NCI-H2227 (cell line): ENCODE data around the gene NFX1.
"Not testable (repeated sequence)": the region's sequence is repeated elsewhere in the genome, so short reads cannot be mapped to it uniquely, and the experiment has no call there.

Experiments
- DNase-seq: peaks from one replicate; lab custom pipeline; 2025; ENCODE audit not compliant: unreplicated experiment; lab: John Stamatoyannopoulos, UW

The NFX1 gene

GRCh38 chr9:33351547-33351946, 61.2 kb downstream of the NFX1 start:
- DNase-seq, result no peak

DNA sequence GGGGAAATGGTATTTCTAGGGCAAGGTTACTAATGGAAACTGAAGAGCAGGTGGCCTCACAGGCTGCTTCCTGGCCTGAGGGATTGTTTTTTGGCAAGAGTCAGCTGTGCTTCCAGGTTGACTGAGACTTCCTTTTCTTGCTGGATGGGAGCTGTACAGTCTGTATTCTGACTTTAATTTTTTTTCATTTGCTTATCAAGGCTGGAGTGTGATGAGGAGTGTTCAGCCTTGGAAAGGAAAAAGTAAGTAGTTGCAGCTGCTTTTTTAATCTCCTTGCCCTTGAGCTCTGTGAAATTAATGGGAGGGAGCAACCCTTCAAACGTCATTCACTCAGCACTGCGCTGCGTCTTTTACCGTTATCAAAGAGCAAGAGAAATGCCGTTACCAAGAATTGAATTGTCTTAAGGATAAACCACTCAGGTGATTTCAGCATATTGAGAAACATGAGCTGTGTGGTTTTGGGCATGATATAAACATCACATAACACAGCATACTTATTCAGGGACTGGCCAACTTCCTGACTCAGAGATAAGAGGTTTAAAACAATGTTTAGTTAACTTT, 64.4 kb downstream of the NFX1 start:
- DNase-seq, result no peak

GRCh38 chr9:33355933-33356332, 65.6 kb downstream of the NFX1 start:
- no peak for DNase-seq

DNA sequence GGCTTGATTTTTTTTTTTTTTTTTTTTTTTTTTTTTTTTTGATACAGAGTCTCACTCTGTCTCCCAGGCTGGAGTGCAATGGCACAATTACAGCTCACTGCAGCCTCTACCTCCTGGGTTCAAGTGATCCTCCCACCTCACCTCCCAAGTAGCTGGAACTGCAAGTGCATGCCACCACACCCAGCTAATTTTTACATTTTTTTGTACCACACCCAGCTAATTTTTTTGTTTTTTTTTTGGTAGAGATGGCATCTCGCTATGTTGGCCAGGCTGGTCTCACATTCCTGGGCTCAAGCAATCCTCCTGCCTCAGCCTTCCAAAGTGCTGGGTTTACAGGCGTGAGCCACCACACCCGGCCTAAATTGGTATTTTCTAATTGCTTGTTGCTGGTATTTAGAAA, 68.3 kb downstream of the NFX1 start:
- not testable (repeated sequence) for DNase-seq

DNA sequence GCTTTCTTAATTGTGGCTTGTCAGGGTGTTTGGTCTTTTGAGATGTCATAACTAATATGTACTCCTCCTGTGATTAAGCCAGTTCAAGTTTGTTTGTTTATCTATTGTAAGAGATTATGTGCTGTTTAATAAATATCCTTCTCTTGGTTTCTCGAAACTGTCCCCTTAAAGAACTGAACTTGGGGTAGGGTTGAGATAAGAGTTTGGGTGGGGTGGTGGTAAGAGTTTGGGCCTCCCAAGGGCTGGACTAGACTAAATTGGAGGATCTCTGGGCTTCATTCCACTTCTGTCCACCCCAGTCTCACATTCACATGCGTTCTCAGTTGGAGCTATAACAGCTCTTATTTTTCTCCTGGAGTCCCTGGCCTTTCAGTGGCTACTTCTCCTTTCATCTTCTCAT, 73.8 kb downstream of the NFX1 start:
- DNase-seq, result no peak

- not testable (repeated sequence) for DNase-seq
Measured at GRCh38 chr9:33364814-33365213, 74.5 kb downstream of the NFX1 start.

- no peak for DNase-seq
Measured at GRCh38 chr9:33366979-33367480, 76.7 kb downstream of the NFX1 start.

DNA sequence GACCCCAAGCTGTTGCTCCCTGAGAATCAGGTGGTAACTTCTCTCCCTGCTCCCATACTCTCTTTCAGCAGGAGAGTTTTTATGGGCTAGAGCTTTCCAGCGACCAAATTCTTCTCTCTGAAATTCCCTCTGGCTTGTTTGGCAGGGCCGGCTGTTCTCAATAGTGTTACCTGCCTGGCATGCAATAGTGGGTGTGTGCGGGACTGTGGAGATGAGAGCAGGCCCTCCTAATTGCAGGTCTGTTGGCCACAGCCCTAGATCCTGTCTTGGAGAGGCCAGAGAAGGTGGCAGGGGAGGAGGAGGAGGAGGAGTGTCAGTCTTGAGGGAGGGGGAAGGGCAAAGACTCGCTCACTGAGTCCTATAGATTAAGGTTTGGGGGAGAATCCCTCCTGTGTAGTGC, 82.6 kb downstream of the NFX1 start:
- no peak for DNase-seq

DNA sequence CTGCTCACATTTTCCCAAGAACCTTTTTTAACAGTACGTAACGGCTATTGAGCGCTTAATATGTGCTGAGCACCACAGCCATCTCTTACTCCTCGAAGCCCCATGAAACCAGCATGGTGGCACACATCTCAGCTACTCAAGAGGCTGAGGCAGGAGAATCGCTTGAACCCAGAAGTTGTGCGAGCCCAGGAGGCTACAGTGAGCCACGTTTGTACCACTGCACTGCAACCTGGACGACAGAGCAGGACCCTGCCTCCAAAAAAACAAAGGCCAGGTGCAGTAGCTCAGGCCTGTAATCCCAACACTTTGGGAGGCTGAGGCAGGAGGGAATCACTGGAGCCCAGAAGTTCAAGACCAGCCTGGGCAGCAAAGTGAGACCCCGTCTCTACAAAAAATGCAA, 83.9 kb downstream of the NFX1 start:
- DNase-seq, result no peak

GRCh38 chr9:33374634-33375237, 84.4 kb downstream of the NFX1 start:
- DNase-seq, result peak; percentile 67

- peak; percentile 44 for DNase-seq
Measured at GRCh38 chr9:33375238-33375840, 85.0 kb downstream of the NFX1 start.

GRCh38 chr9:33375841-33376321, 85.6 kb downstream of the NFX1 start:
- no peak for DNase-seq

GRCh38 chr9:33377089-33377715, 86.9 kb downstream of the NFX1 start:
- no peak for DNase-seq

- no peak for DNase-seq
Measured at GRCh38 chr9:33378121-33378795, 87.9 kb downstream of the NFX1 start.

- no peak for DNase-seq
Measured at GRCh38 chr9:33379666-33380389, 89.5 kb downstream of the NFX1 start.

DNA sequence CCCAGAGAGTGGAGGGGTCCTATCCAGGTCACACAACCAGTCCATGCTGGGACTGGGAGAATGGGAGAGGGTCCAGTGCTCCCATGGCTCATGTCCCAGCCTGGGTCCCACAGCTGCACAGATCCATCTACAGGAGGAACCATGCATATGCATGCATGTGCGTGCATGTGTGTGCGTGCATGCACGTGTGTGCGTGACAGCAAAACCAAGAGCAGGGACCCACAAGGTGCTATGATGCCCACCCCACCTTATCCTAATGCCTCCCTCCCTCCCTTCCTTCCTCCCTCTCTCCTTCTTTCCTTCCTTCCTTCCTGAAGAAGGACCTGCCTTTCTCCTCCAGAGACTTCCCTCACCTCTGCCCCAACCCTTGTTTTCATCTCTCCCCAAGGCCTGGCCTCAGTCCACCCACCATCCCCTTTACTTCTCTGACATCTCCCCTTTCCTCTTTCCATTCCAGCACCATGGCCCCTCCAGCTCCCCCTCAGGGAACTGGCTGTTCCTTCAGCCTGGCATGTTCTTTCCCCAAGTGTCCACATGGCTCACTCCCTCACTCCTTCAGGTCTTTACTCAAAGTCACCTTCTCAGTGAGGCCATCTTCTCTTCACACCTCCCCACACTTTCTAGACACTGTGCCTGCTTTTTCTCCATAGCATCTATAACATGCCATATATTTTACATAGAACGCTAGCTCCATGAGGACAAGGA, 90.2 kb downstream of the NFX1 start:
- DNase-seq, result no peak

- no peak for DNase-seq
Measured at GRCh38 chr9:33381231-33381791, 91.0 kb downstream of the NFX1 start.

- DNase-seq, result not testable (repeated sequence)
Measured at GRCh38 chr9:33382397-33382796, 92.1 kb downstream of the NFX1 start.

- not testable (repeated sequence) for DNase-seq
Measured at GRCh38 chr9:33383396-33383795, 93.1 kb downstream of the NFX1 start.

- DNase-seq, result not testable (repeated sequence)
Measured at GRCh38 chr9:33385536-33385935, 95.2 kb downstream of the NFX1 start.
